ENCODE results near the gene CD320. TPM values are rescaled to one million over a fixed set of nuclear protein-coding genes. Genes with fewer than 3 reads are reported as not detected.

Gene CD320
- total and polyA plus RNA-seq, 2 of the 8 experiments (the other 6 are each of a cell fraction or from before 2014, with no cell fraction given): 80.4 to 157 TPM

DNA sequence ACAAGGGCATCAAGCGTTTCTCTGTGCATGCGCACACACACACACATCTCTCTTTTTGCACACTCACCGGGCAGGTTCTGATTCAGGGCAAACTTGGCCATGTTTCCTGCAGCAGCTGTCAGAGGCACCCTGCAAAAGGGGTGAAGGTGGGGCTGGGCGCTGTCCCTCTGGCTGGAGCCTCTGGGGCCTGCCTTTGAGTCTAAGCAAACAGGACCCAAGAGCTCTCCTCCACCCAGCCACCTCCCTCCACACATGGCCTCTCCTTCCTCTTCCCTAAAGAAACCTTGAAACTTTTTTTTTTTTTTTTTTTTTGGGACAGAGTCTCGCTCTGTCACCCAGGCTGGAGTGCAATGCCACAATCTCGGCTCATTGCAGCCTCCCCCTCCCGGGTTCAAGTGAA lies 29.6 kb upstream of the CD320 start:
- peak overlapping the region; percentile 43 for H2BK120ac ChIP-seq (replicated peaks; ENCODE audit: low read depth, low read length)
- no peak overlapping the region for H3K18ac ChIP-seq (ENCODE audit: extremely low read depth, low read length)
- no peak overlapping the region for H3K4me2 ChIP-seq (ENCODE audit: insufficient read depth in 1 of 2, low read depth in 2 of 2, low read length in 2 of 2)
- H4K91ac ChIP-seq (replicated peaks; ENCODE audit: insufficient read length, low read length): no peak overlapping the region
- 77% methylated on average over 4 of the region's 7 CpGs; no CpG with 5 or more reads in 1 of the 2 experiments for WGBS, 2 experiments (ENCODE audit: extremely low coverage in 1 of 2, insufficient coverage in 1 of 2, insufficient read length in 1 of 2, insufficient replicate concordance in 2 of 2, low coverage in 1 of 2, low lambda C conversion rate in 2 of 2, missing lambda C conversion rate in 1 of 2)
- no peak overlapping the region for H2AFZ ChIP-seq (ENCODE audit: low read length)
- H3K4me1 ChIP-seq (replicated peaks in 1 of 4; ENCODE audit: control insufficient read depth in 3 of 4, insufficient read depth in 4 of 4, low read length in 3 of 4): peaks cover 0 to 21% (median 13%) of the 10 kb centered on the region in 4 experiments; a peak in 6 of 7 replicates
- no peak overlapping the region for H2BK5ac ChIP-seq (ENCODE audit: low read depth, low read length)
- no peak overlapping the region for H3K56ac ChIP-seq (replicated peaks; ENCODE audit: insufficient read length, low read depth, low read length)
- H3K79me2 ChIP-seq (ENCODE audit: control insufficient read depth in 1 of 2, insufficient read depth in 2 of 2, low read length in 2 of 2): no peaks in the 10 kb centered on the region
- no peak overlapping the region; the same call in 1 of the 2 replicates for H4K8ac ChIP-seq (ENCODE audit: extremely low read depth, insufficient read depth, low read length)
- no peak overlapping the region for H2AK5ac ChIP-seq (ENCODE audit: low read depth, low read length)
- no peak overlapping the region for H3K27ac ChIP-seq (ENCODE audit: low read depth, low read length)
- H3K9me3 ChIP-seq (ENCODE audit: insufficient read depth in 2 of 2, low read depth in 1 of 2, low read length in 1 of 2): no peaks in the 10 kb centered on the region
- DNase-seq (ENCODE audit: low read depth in 1 of 2, low spot score in 2 of 2) (no peak), FAIRE-seq (no peak)
- H3K36me3 ChIP-seq (ENCODE audit: control insufficient read depth in 2 of 4, insufficient read depth in 4 of 4, low read length in 3 of 4): 0 out of 8 replicates have a peak, but pooled peaks cover 0 to 4% (median 0%) of the 10 kb centered on the region in 4 experiments
- 0 out of 2 replicates have a peak overlapping the region, but pooled peaks have one; percentile 6 for H2BK12ac ChIP-seq (ENCODE audit: low read depth, low read length)
- no peak overlapping the region for H3K23ac ChIP-seq (ENCODE audit: insufficient read length)
- H3K14ac ChIP-seq (ENCODE audit: insufficient read length): no peak overlapping the region
- H3K4ac ChIP-seq (replicated peaks; ENCODE audit: insufficient read length, low read depth, low read length): no peak overlapping the region
- H3K9ac ChIP-seq (replicated peaks in 1 of 4; ENCODE audit: extremely low read depth in 1 of 4, low read depth in 3 of 4, low read length in 3 of 4): no peak overlapping the region
- H3K23me2 ChIP-seq (ENCODE audit: low read depth, low read length): peaks cover 18% of the 10 kb centered on the region; the same call in 1 of the 2 replicates
- H2BK20ac ChIP-seq (ENCODE audit: low read length): no peak overlapping the region
- H3K4me3 ChIP-seq (ENCODE audit: extremely low read depth in 1 of 4, insufficient read depth in 2 of 4, low read depth in 3 of 4, low read length in 4 of 4): no peak overlapping the region
- ChIA-PET POLR2A (ENCODE audit: partially characterized antibody) (interaction anchor here (0.6 to 27.1 kb wide), 3 partner anchors 24 to 1617 kb away, joined by 3 to 583 read pairs (median 4); partner anchors contain the start of genes CD320, NDUFA7 and RPS28), CTCF (ENCODE audit: partially characterized antibody) (interaction anchor here (8.2 kb wide), 1 partner anchor 17 kb away, joined by 68 read pairs; no protein-coding TSS in a partner anchor)
- H4K20me1 ChIP-seq (replicated peaks in 1 of 2; ENCODE audit: control insufficient read depth in 1 of 2, insufficient read depth in 2 of 2, low read length in 2 of 2): peaks cover 0 to 2% of the 10 kb centered on the region in 2 experiments
- H3K27me3 ChIP-seq (replicated peaks in 1 of 4; ENCODE audit: control insufficient read depth in 3 of 4, extremely low read depth in 1 of 4, insufficient read depth in 3 of 4, low read length in 3 of 4): peaks cover 20 to 35% (median 31%) of the 10 kb centered on the region in 4 experiments
- no peak overlapping the region for H4K5ac ChIP-seq (ENCODE audit: insufficient read length, low read depth, low read length)
- 0 out of 2 replicates have a peak overlapping the region, but pooled peaks have one; percentile 9 for H2BK15ac ChIP-seq (ENCODE audit: low read length)
- no peaks in the 10 kb centered on the region for H3K79me1 ChIP-seq (ENCODE audit: low read depth, low read length)
- TF ChIP-seq RNF2 (IDR thresholded peaks at IDR 0.05; ENCODE audit: borderline replicate concordance, low read depth, low read length, missing control alignments, poor library complexity, severe bottlenecking) (no peak), SIN3A (conservative IDR thresholded peaks at IDR 0.05 in 1 of 2, IDR thresholded peaks at IDR 0.05 in 1 of 2; ENCODE audit: low read depth in 1 of 2, low read length in 2 of 2) (no peak), ATF3 (IDR thresholded peaks at IDR 0.05; ENCODE audit: insufficient read depth, low read depth, low read length) (no peak), PHF8 (conservative IDR thresholded peaks at IDR 0.05; ENCODE audit: low read depth, low read length) (no peak), SIX5 (IDR thresholded peaks at IDR 0.05; ENCODE audit: low read depth, low read length) (no peak), CEBPB (IDR thresholded peaks at IDR 0.05; ENCODE audit: low read depth, low read length) (no peak), HDAC2 (IDR thresholded peaks at IDR 0.05; ENCODE audit: borderline replicate concordance in 1 of 2, low read depth in 2 of 2, low read length in 2 of 2) (no peak), POLR2AphosphoS5 (IDR thresholded peaks at IDR 0.05; ENCODE audit: low read depth, low read length) (no peak), EGR1 (IDR thresholded peaks at IDR 0.05; ENCODE audit: borderline replicate concordance, low read depth, low read length) (no peak), KDM5A (IDR thresholded peaks at IDR 0.05; ENCODE audit: low read length) (no peak), JUN (IDR thresholded peaks at IDR 0.05; ENCODE audit: low read depth, low read length) (no peak), MAFK (IDR thresholded peaks at IDR 0.05; ENCODE audit: low read depth, low read length) (no peak)

Measured in H1 (cell line).